ENCODE data around the gene KIF19.

KIF19 gene

DNA sequence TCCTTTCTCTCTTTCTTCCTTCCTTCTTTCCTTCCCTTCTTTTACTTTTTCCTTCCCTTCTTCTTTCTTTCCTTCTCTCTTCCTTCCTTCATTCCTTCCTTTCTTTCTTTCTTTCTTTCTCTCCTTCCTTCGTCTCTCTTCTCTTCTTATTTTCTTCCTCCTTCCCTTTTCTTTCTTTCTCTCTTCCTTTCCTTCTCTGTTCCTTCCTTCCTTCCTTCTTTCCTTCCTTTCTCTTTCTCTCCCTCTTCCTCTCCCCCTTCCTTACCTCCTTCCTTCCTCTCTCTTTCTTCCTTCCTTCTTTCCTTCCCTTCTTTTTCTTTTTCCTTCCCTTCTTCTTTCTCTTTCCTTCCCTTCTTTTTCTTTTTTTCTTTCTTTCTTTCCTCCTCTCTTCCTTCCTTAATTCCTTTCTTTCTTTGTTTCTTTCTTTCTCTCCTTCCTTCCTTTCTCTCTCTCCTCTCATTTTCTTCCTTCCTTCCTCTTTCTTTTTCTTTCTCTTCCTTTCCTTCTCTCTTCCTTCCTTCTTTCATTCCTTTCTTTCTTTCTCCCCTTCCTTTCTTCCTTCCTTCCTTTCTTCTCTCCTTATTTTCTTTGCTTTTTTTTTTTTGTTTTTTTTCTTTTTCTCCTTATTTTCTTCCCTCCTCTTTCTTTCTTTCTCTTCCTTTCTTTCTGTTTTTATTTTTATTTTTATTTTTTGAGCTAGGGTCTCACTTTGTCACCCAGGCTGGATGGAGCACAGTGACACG, 64.1 kb downstream of the KIF19 start:
- no peak for DNase-seq (ENCODE audit: low spot score)
- H3K27ac ChIP-seq = no peak overlapping the region
- CTCF ChIA-PET = no interaction called here
- POLR2A ChIA-PET (ENCODE audit: low non-redundant PET) = no interaction called here
- TF ChIP-seq, protein P1, sequence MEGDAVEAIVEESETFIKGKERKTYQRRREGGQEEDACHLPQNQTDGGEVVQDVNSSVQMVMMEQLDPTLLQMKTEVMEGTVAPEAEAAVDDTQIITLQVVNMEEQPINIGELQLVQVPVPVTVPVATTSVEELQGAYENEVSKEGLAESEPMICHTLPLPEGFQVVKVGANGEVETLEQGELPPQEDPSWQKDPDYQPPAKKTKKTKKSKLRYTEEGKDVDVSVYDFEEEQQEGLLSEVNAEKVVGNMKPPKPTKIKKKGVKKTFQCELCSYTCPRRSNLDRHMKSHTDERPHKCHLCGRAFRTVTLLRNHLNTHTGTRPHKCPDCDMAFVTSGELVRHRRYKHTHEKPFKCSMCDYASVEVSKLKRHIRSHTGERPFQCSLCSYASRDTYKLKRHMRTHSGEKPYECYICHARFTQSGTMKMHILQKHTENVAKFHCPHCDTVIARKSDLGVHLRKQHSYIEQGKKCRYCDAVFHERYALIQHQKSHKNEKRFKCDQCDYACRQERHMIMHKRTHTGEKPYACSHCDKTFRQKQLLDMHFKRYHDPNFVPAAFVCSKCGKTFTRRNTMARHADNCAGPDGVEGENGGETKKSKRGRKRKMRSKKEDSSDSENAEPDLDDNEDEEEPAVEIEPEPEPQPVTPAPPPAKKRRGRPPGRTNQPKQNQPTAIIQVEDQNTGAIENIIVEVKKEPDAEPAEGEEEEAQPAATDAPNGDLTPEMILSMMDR (conservative IDR thresholded peaks at IDR 0.05; ENCODE audit: low read depth) = no peak

DNA sequence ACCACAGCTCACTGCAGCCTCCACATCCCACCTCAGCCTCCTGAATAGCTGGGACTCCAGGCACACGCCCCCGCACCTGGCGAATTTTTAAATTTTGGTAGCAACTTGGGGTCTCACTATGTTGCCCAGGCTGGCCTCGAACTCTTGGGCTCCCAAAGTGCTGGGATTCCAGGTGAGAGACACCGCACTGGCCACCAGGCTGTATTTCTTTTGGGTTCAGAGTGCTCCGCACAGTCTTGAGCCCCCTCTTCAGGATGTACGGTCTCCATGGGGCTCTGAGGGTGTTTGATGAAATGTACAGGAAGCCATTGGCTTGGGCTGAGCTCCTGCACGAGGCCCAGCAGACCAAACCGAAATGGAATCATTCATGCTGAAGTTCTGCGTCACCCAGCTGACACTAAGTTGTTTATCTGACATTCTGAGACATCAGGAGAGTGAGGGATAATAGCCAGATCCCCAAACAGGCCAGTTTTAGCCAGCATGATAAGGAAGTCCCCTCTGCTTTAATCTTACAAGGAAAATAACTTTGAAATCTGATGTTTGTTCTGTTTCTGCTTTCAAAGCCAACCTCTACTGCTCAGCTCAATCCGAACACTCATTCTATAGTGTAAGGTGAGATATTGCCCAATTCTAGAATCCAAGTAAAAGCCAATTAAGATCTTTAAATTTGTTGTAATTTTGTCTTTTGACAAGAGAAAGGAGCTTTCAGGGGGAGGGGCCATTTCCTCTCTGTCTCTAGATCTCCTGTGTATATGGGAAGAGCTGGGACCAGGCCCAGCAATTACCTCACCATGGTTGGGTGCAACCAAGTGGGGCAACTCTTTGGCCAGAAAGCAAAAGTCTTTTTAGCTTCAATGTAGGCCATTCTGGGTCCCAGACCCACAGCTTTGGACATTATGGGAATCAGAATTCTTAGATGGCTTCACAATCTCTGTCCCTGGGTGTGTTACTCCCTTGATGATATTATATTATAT, 64.9 kb downstream of the KIF19 start:
- ChIA-PET POLR2A (ENCODE audit: low non-redundant PET) (no interaction called here), CTCF (interaction anchor here (2.0 kb wide), 1 partner anchor 12 kb away, joined by 7 read pairs; no protein-coding TSS in a partner anchor)
- TF ChIP-seq, protein P1 (conservative IDR thresholded peaks at IDR 0.05; ENCODE audit: low read depth) = no peak
- no peak overlapping the region for H3K27ac ChIP-seq
- no peak for DNase-seq (ENCODE audit: low spot score)

DNA sequence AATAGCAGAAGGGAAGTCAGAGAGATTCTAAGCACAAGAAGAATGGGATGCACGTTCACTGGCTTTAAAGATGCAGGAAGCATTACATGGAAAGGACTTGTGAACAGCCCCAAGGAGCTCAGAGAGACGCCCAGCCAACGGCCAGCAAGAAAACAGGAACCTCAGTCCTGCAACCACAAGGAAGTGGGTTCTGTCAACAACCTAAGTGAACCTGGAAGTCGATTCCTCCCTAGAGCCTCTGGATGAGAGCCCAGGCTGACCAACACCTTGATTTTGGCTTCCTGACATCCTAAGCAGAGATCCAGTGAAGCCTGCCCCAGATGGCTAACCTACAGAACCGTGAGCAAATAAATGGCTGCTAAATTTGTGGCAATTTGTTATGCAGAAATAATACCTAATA, 65.7 kb downstream of the KIF19 start:
- H3K27ac ChIP-seq = no peak overlapping the region
- POLR2A ChIA-PET (ENCODE audit: low non-redundant PET) = no interaction called here
- CTCF ChIA-PET = interaction anchor here (2.0 kb wide), 1 partner anchor 13 kb away, joined by 7 read pairs; no protein-coding TSS in a partner anchor
- TF ChIP-seq, protein P1 (conservative IDR thresholded peaks at IDR 0.05; ENCODE audit: low read depth) = no peak
- DNase-seq (ENCODE audit: low spot score) = no peak

DNA sequence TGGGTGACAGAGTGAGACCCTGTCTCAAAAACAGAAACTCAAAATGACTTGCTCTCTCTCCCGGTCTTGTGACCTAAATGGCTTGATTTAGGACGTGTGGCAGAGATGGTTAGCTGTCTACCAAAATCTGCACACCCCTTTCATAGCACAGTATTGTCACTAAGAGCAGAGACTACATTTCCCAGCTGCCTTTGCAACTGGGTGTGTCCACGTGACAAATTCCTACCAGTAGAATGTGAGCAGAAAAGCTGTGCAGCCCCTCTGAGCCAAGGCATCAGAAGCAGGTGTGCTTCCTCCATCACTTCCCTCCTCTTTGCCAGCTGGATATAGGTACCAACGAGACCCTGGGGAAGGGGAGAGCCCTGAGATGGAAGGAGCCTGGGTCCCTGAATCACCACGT, 66.8 kb downstream of the KIF19 start:
- CTCF ChIA-PET = interaction anchor here (0.7 to 2.0 kb wide), 2 partner anchors 14 to 19 kb away, joined by 3 to 7 read pairs; no protein-coding TSS in a partner anchor
- POLR2A ChIA-PET (ENCODE audit: low non-redundant PET) = no interaction called here
- no peak for DNase-seq (ENCODE audit: low spot score)
- TF ChIP-seq, protein P1 (conservative IDR thresholded peaks at IDR 0.05; ENCODE audit: low read depth) = no peak
- peak overlapping the region; percentile 66 for H3K27ac ChIP-seq

DNA sequence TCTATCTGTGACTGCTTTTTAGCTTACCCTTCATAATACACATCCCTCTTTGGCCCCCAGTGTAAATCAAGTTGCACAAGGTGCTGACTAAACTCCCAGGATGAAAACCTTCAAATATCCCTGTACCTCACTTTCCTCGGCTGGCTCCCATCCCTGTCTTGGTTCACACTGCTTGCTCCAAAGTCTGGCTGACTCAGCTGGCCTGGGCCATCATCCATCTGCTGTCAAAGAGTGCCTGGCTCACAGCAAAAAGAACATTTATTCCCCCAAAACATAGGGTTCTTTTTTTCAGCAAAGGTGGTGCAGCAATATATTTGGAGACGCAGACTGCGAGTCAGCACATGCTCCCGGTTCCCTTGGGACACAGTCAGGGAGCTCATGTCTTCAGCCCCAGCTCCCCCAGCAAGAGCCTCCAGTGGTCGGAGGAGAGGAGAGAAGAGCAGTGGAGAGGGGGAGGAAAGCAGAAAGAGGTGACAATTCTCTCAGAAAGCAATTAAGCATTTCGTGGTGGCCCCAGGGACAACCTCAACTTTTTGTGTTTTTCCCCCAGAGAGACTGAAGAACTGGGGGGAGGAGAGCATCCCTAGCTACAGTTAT, 67.4 kb downstream of the KIF19 start:
- TF ChIP-seq, protein P1 (conservative IDR thresholded peaks at IDR 0.05; ENCODE audit: low read depth) = no peak
- CTCF ChIA-PET = interaction anchor here (0.7 kb wide), 1 partner anchor 19 kb away, joined by 3 read pairs; no protein-coding TSS in a partner anchor
- DNase-seq (ENCODE audit: low spot score) = no peak
- peak overlapping the region; percentile 66 for H3K27ac ChIP-seq
- POLR2A ChIA-PET (ENCODE audit: low non-redundant PET) = no interaction called here
